NB4 (cell line): ENCODE results near the gene MRPL14.
"Not testable (repeated sequence)": the region's sequence is repeated elsewhere in the genome, so short reads cannot be mapped to it uniquely, and the experiment has no call there.

Source experiments
- DNase-seq: peaks from one replicate; pipeline ENCODE4 v3.0.0; 2010; ENCODE audit warnings: low read depth
- H3K4me3 ChIP-seq: one replicate; pipeline ENCODE4 v1.5.1; 2011; ENCODE audit warnings: mild to moderate bottlenecking, low read depth, low read length, moderate library complexity
- MYC ChIP-seq: IDR thresholded peaks from 2 replicates; pipeline ENCODE4 v1.6.1; 2011; ENCODE audit warnings: low read depth, low read length
- POLR2A ChIP-seq: IDR thresholded peaks from 2 replicates; pipeline ENCODE4 v1.6.1; 2011; ENCODE audit warnings: mild to moderate bottlenecking; ENCODE audit not compliant: insufficient read length; ENCODE audit errors: extremely low read depth
- TF ChIP-seq, protein P1 (sequence below): IDR thresholded peaks from one replicate; pipeline ENCODE4 v1.5.1; 2012; ENCODE audit warnings: low read depth, low read length
- TF ChIP-seq, protein P2 (sequence below): IDR thresholded peaks from 2 replicates; pipeline ENCODE4 v1.6.1; 2011; ENCODE audit warnings: low read depth, low read length

Gene MRPL14

DNA sequence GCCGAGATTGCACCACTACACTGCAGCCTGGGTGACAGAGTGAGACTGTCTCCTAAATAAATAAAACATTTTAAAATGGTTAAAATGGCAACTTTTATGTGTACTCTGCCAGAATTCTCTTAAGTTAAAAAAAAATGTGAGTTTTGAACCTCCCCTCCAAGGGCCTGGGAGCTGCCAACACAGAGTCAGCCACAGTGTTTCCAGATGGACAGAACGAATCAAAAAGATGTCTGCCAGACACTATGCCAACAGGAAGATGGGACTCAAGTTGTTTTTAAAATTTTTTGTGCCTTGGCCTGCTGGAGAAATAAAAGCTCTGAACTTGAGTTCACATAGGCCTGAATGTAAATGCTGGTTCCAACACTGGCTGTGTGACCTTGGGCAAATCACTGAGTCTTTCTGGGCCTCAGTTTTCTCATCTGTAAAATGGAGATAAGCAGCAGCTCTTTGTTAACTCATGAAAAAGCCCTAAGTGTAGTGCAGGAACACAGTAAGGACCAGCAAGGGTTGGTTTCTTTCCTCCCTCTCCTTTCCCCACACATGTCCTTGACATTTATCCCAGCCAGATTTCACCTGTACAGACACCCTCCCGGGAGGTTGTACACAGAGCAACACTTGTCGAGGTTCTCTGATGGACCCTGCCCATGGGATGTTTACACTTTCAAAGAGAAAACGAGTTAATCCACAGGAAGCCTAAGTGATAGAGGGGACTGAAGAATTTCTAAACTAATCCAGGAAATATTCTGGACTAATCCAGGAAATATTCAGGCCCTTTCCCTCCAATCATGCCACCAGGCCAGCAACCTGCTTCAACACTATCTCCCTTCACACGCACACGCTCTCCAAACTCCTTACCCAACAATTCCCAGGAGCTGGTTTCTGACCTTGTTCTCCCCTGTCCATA is 35.0 kb downstream of the MRPL14 start:
- no peak overlapping the region for H3K4me3 ChIP-seq
- no peak for DNase-seq
- TF ChIP-seq, protein P1, sequence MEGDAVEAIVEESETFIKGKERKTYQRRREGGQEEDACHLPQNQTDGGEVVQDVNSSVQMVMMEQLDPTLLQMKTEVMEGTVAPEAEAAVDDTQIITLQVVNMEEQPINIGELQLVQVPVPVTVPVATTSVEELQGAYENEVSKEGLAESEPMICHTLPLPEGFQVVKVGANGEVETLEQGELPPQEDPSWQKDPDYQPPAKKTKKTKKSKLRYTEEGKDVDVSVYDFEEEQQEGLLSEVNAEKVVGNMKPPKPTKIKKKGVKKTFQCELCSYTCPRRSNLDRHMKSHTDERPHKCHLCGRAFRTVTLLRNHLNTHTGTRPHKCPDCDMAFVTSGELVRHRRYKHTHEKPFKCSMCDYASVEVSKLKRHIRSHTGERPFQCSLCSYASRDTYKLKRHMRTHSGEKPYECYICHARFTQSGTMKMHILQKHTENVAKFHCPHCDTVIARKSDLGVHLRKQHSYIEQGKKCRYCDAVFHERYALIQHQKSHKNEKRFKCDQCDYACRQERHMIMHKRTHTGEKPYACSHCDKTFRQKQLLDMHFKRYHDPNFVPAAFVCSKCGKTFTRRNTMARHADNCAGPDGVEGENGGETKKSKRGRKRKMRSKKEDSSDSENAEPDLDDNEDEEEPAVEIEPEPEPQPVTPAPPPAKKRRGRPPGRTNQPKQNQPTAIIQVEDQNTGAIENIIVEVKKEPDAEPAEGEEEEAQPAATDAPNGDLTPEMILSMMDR = no peak
- TF ChIP-seq MYC (no peak), POLR2A (no peak)
- TF ChIP-seq, protein P2, sequence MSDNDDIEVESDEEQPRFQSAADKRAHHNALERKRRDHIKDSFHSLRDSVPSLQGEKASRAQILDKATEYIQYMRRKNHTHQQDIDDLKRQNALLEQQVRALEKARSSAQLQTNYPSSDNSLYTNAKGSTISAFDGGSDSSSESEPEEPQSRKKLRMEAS = no peak

DNA sequence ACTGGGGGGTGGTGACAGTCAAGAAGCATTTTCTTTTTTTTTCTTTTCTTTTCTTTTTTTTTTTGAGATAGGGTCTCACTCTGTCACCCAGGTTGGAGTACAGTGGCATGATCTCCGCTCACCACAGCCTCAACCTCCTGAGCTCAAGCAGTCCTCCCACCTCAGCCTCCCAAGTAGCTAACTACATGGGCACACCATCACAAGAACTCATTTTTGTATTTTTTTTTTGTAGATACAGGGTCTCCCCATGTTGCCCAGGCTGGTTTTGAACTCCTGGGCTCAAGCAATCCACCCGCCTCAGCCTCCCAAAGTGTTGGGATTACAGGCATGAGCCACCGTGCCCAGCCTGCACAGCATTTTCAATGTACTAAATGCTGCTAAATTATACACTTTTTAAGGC is 35.9 kb downstream of the MRPL14 start:
- not testable (repeated sequence) for DNase-seq, H3K4me3 ChIP-seq

DNA sequence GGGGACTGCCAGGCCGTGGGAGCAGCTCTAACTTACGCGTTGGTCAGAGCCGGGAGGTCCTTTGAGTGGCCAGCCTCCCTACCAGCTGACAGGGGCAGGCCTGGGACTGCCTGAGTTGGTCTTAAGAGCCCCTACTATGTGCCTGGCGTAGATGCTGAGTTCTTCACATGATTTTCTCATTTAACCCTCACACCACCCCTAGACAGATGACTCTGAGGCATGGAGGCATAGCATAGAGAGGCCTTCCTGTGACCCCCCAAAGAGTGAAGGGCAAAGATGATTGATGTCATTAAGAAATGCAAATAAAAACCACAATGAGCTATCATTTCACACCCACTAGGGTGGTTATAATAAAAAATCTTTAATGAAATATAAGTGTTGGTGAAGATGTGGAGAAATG is 36.8 kb downstream of the MRPL14 start:
- DNase-seq = no peak
- TF ChIP-seq, protein P1 = no peak
- TF ChIP-seq POLR2A (no peak), MYC (no peak)
- TF ChIP-seq, protein P2 = no peak
- H3K4me3 ChIP-seq = no peak overlapping the region

DNA sequence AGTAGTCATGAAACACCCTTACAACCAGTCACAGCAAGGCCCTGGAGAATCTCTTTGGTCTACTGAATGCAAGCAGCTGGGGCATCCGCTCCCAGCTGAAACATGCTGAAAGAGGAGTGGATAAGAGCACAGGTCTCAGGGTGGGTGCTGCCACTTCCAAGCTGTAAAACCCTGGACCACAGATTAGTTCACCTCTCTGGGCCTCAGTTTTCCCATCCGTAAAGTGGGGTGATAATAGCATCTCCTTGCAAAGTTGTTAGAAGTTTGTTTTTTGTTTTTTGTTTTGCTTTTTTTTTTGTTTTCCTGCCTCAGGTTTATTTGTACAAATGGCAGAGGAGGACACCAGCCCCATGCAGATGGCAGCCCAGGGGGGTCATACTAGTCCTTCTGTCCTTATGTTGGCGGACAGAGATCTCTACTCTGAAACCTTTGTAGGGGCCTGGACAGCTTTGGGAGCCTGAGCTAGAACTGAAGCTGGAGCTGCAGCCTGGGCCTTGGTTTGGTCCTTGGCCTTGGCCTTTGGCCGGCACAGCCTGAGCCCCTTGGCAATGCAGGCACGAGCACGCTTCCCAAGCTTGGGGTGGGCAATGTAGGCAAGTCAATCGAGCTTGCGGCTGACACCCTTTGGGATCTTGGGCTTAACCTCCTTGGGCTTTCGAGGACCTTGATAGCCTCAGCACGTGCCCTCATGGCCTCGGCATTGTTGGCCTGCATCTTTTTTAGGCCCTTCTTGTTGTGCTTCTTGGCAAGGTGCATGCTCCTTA is 38.2 kb downstream of the MRPL14 start:
- H3K4me3 ChIP-seq = no peak overlapping the region
- no peak for DNase-seq
- no peak for TF ChIP-seq POLR2A
- no peak for TF ChIP-seq MYC
- TF ChIP-seq, protein P1 = no peak
- TF ChIP-seq, protein P2 = no peak

DNA sequence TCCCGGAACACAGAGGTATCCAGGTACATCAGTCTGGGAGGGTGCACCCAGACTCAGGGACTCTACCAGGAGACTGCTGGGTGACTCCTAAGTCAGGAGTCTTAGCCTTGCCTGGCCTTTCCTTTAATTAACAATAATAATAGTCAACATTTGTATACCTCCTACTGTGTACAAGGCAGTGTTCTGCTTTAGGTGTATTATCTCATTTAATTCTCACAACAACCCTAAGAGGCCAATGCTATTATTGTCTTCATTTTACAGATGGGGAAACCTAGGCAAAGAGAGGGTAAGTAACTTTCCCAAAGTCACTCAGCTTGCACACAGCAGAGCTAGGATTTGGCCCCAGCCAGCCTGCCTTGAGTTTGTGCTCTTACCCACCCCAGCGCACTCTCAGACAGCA is 39.6 kb downstream of the MRPL14 start:
- no peak overlapping the region for H3K4me3 ChIP-seq
- TF ChIP-seq POLR2A (no peak), MYC (no peak)
- TF ChIP-seq, protein P2 = no peak
- TF ChIP-seq, protein P1 = no peak
- no peak for DNase-seq

DNA sequence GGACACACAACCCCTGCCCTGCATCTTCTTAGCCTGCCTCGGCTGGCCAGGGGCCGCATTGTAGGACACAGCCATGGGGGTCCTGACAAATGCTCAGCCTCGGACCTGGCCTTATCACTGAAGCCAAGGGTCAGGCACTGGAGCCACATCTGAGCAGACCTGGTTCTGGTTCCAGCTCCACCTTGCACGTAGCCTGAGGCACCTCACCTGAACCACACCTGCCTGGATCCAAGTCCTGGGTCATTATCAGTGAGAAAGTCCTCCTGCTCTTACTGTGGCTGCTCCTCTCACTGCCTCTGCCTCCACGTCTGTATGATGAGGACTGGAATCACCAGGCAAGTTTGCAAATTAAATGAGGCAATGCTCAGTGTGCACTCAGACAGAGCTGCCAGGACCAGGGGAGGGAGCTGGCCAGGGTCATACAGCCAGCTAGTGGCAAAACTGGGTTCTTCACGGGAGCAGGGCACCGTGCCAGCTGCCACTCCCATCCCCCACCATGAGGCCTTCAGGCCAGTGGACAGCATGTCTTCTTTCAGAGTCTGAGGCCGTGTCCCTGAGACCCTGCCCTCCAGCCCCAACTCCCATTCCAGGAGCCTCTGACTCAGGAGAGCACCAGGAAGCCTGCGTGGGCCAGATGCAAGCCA is 40.2 kb downstream of the MRPL14 start:
- DNase-seq = no peak
- TF ChIP-seq, protein P2 = no peak
- TF ChIP-seq, protein P1 = no peak
- TF ChIP-seq MYC (no peak), POLR2A (no peak)
- H3K4me3 ChIP-seq = no peak overlapping the region
